Activated naive CD4-positive, alpha-beta T cell treated with anti-CD3 and anti-CD28 coated beads for 36 hours (primary cell): ENCODE data around the gene POLE. TPM values are rescaled to one million over a fixed set of nuclear protein-coding genes. Genes with fewer than 3 reads are reported as not detected.

Experiments used
- CTCF ChIA-PET: fragments of 350-600 bp; sonication (Branson Sonifier 250); formaldehyde crosslinking; loops from one replicate; lab custom pipeline; 2021; ENCODE audit warnings: antibody characterized with exemption; lab: Charles Lee
- DNase-seq: peaks from one replicate; pipeline ENCODE4 v3.0.0-alpha.2; 2020
- H3K27ac Mint-ChIP-seq: one replicate; pipeline ENCODE4 v1.8.0; 2021; ENCODE audit warnings: mild to moderate bottlenecking, mixed read lengths
- H3K27me3 Mint-ChIP-seq: one replicate; pipeline ENCODE4 v1.8.0; 2021; ENCODE audit warnings: low read depth, mixed read lengths
- H3K36me3 Mint-ChIP-seq: one replicate; pipeline ENCODE4 v1.8.0; 2021; ENCODE audit warnings: low read depth, mixed read lengths
- H3K4me1 Mint-ChIP-seq: one replicate; pipeline ENCODE4 v1.8.0; 2021; ENCODE audit warnings: low read depth, mixed read lengths
- H3K4me3 Mint-ChIP-seq: one replicate; pipeline ENCODE4 v1.8.0; 2021; ENCODE audit warnings: mild to moderate bottlenecking, moderate library complexity, mixed read lengths
- H3K9me3 Mint-ChIP-seq: one replicate; pipeline ENCODE4 v1.8.0; 2021; ENCODE audit warnings: mixed read lengths
- intact Hi-C: fragments of 100-400 bp; cut with micrococcal nuclease; formaldehyde crosslinking; loops from one replicate; pipeline ENCODE4 v1.15.1; 2023
- total RNA-seq, 2 experiments: library from RNA; stranded (reverse); gene quantifications; one replicate each; pipeline ENCODE4 v1.2.3, GENCODE V29; 2021

The POLE gene
- total RNA-seq, 2 experiments from 2014 or later, result 118 to 121 TPM

DNA sequence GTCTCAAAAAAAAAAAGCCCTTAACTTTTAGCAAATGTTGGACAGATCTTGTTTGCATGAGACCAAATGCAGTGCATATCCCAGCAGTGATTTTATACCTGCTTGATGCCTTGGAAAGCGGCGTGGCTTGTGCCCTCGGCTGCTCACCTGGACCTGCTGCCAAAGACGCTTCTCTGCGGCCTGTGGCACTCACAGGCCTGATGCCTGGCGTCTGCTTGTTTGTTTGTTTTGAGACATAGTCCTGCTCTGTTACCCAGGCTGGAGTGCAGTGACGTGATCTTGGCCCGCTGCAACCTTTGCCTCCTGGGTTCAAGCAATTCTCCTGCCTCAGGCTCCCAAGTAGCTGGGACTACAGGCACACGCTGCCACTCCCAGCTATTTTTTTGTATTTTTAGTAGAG, 28.7 kb upstream of the POLE start:
- no peak for DNase-seq
- H3K27ac Mint-ChIP-seq, result no peak overlapping the region
- CTCF ChIA-PET, result no interaction called here
- intact Hi-C loops, result no loop called here
- peaks cover 21% of the 10 kb centered on the region for H3K4me1 Mint-ChIP-seq
- no peaks in the 10 kb centered on the region for H3K9me3 Mint-ChIP-seq
- H3K36me3 Mint-ChIP-seq, result peaks cover 35% of the 10 kb centered on the region
- H3K4me3 Mint-ChIP-seq, result no peak overlapping the region
- no peaks in the 10 kb centered on the region for H3K27me3 Mint-ChIP-seq

DNA sequence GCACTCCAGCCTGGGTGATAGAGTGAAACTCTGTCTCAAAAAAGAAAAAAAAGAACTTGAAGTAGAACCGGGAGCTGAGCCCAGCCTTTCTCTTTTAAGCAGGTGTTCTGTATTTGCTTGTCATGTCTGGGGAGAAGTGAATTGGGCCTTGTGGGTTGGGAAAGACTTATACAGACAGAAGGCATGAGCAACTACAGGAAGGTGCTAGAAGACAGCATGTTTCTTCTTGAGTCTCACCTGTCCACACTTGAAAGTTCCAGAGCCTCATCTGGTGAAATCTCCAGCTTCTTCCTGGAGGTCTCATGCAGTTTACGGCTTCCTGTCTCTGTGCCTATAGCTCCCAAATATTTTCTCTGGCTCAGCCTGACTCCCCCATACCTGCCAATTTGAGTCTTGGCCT, 26.0 kb upstream of the POLE start:
- Mint-ChIP-seq H3K36me3 (peaks cover 25% of the 10 kb centered on the region), H3K4me3 (no peak overlapping the region), H3K9me3 (peaks cover 4% of the 10 kb centered on the region), H3K27ac (no peak overlapping the region), H3K27me3 (no peaks in the 10 kb centered on the region), H3K4me1 (peaks cover 27% of the 10 kb centered on the region)
- no peak for DNase-seq
- CTCF ChIA-PET, result interaction anchor here (1.5 kb wide), 1 partner anchor 87 kb away, joined by 3 read pairs; no protein-coding TSS in a partner anchor
- intact Hi-C loops, result loop anchor here (5.0 kb wide), 1 partner anchor 114 kb away; the partner anchor contains the start of gene GOLGA3

DNA sequence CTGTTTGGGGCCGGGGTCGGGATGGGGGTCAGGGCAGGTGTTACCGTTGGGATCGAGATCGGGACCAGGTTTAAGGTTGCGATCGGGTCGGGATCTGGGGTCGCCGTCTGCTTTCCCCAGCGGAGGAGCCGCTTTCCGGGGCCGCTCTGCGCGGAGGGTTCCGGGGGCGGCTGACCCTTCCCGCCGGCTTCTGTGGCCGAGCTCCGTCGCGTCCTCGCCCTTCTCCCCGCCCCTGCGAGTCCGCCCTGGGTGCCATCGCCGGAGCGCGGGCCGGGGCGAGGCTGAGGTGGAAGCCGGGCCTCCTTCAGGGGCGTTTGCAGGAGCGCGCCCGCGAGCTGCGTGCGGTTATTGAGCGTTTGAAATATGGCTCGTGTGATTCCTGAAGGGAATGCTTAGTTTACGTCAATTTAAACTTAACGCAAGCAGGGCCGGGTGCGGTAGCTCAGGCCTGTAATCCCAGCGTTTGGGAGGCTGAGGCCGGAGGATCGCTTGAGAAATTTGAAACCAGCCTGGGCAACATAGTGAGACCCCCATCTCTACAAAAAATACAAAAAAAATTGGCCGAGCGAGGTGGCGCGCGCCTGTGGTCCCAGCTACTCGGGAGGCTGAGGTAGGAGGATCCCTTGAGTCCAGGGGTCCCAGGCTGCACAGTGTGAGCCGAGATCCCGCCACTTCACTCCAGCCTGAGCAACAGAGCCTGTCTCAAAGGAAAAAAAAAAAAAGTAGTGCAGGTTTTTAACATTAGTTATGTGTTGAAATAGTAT, 24.1 kb upstream of the POLE start:
- H3K27me3 Mint-ChIP-seq, result no peaks in the 10 kb centered on the region
- peaks cover 23% of the 10 kb centered on the region for H3K36me3 Mint-ChIP-seq
- no peak overlapping the region for H3K27ac Mint-ChIP-seq
- intact Hi-C loops, result loop anchor here (2.0 to 5.0 kb wide), 3 partner anchors 116 to 522 kb away; partner anchors contain the start of genes CHFR and GOLGA3
- CTCF ChIA-PET, result interaction anchor here (0.6 kb wide), 1 partner anchor 12 kb away, joined by 3 read pairs; no protein-coding TSS in a partner anchor
- H3K4me1 Mint-ChIP-seq, result peaks cover 27% of the 10 kb centered on the region
- peaks cover 14% of the 10 kb centered on the region for H3K9me3 Mint-ChIP-seq
- H3K4me3 Mint-ChIP-seq, result peak overlapping the region; percentile 79
- DNase-seq, result peak; percentile 17

DNA sequence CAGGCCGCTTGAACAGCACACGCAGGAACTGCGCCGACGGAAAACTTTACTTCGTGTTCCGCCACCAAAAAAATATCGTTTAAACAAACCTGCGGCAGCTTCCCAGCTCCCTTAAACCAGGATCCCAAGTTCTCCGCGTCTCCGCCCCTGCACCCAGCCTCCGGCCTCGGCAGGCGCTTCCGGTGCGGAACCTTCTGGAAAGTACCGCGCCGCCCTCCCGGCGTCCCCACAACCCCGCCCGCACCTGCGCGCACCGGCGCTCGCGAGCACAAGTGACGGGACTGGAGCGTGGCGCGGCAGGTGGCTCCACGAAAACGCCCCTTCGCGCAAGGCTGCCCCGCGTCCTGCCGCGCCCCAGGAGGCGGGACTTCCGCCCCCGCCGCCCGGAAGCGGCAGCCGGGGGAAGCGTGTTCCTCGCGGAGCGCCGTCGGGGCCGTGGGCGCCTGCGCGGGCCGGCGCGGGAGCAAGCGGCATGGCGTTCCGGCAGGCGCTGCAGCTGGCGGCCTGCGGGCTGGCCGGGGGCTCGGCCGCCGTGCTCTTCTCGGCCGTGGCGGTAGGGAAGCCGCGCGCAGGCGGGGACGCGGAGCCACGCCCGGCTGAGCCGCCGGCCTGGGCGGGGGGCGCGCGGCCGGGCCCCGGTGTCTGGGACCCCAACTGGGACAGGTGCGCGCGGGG, 23.4 kb upstream of the POLE start, which contains the start of gene PGAM5:
PGAM5 (plus strand) TSS at position 438 of the 675 bp plus-strand sequence; CDS start at position 473, 35 bp downstream.
- peaks cover 23% of the 10 kb centered on the region for H3K36me3 Mint-ChIP-seq
- H3K27me3 Mint-ChIP-seq, result no peaks in the 10 kb centered on the region
- H3K4me1 Mint-ChIP-seq, result peaks cover 27% of the 10 kb centered on the region
- intact Hi-C loops, result loop anchor here (1.0 to 5.0 kb wide), 7 partner anchors 23 to 522 kb away; partner anchors contain the start of genes CHFR, GOLGA3, POLE and PXMP2
- peak; percentile 86 for DNase-seq
- H3K4me3 Mint-ChIP-seq, result peak within 1 kb of the TSS; percentile 85
- peaks cover 14% of the 10 kb centered on the region for H3K9me3 Mint-ChIP-seq
- H3K27ac Mint-ChIP-seq, result peak within 1 kb of the TSS; percentile 66
- CTCF ChIA-PET, result no interaction called here

DNA sequence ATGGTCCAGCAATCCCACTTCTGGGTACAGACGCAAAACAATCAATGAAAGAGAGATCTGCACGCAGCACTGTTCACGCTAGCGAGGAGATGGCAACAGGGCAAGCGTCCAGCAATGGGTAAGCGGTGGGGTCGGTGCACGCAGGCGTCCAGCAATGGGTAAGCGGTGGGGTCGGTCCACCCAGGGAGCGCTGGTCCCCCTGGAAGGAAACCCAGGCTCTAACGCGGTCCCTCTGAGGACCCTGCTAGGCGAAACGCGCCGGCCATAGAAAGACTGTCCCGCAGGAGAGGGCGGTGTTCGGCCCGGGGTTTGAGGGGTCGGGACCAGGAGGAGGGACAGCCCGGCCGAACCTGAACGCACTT, 22.9 kb upstream of the POLE start:
- DNase-seq, result no peak
- Mint-ChIP-seq H3K27ac (peak overlapping the region; percentile 66), H3K27me3 (no peaks in the 10 kb centered on the region), H3K36me3 (peaks cover 23% of the 10 kb centered on the region), H3K4me3 (peak overlapping the region; percentile 85), H3K4me1 (peaks cover 27% of the 10 kb centered on the region), H3K9me3 (peaks cover 14% of the 10 kb centered on the region)
- CTCF ChIA-PET, result no interaction called here
- intact Hi-C loops, result loop anchor here (1.0 to 5.0 kb wide), 7 partner anchors 23 to 521 kb away; partner anchors contain the start of genes CHFR, GOLGA3, POLE and PXMP2

DNA sequence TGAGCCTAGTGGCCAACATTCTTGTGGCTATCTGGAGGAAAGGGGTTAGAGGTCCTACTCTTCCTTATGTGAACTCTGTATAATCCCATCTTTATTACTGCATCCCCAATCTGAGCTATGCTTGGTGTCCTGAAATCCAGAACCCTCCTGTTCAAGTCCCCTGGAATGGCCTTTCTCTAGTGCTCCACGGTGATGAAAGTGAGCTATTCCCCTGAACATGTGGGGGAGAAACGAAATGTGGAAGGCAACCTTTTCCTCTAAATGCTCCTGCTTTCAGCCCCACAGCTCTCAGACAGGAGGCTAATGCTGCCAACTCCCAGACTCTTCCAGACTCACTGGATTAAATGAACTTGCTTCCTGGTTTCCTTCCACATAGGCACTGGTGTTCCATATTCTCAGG, 21.0 kb upstream of the POLE start:
- peaks cover 14% of the 10 kb centered on the region for H3K9me3 Mint-ChIP-seq
- H3K4me3 Mint-ChIP-seq, result no peak overlapping the region
- H3K27ac Mint-ChIP-seq, result no peak overlapping the region
- H3K36me3 Mint-ChIP-seq, result peaks cover 32% of the 10 kb centered on the region
- H3K27me3 Mint-ChIP-seq, result no peaks in the 10 kb centered on the region
- no peak for DNase-seq
- intact Hi-C loops, result no loop called here
- H3K4me1 Mint-ChIP-seq, result peaks cover 18% of the 10 kb centered on the region
- CTCF ChIA-PET, result interaction anchor here (0.6 kb wide), 1 partner anchor 56 kb away, joined by 4 read pairs; no protein-coding TSS in a partner anchor

DNA sequence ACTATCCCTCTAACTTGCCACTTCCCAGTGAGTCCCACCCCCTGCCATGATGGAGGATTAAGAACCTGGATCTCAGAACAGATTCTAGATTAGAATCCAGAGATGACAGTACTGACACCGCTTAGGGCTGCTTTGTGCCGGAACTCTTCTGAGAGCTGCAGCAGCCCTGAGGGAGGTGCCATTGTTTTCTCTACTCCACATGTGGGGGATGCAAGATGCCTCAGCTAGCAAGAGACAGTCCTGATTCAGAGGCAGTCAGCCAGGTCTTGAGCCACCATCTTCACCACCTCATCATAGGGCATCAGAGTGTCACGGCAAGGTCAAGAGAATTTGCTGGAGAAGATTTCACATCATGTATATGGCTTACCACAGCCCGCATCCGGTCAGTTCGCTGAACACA, 20.1 kb upstream of the POLE start:
- H3K36me3 Mint-ChIP-seq, result peaks cover 31% of the 10 kb centered on the region
- CTCF ChIA-PET, result no interaction called here
- peaks cover 14% of the 10 kb centered on the region for H3K9me3 Mint-ChIP-seq
- H3K4me3 Mint-ChIP-seq, result no peak overlapping the region
- peaks cover 10% of the 10 kb centered on the region for H3K4me1 Mint-ChIP-seq
- DNase-seq, result no peak
- intact Hi-C loops, result no loop called here
- H3K27me3 Mint-ChIP-seq, result no peaks in the 10 kb centered on the region
- no peak overlapping the region for H3K27ac Mint-ChIP-seq

DNA sequence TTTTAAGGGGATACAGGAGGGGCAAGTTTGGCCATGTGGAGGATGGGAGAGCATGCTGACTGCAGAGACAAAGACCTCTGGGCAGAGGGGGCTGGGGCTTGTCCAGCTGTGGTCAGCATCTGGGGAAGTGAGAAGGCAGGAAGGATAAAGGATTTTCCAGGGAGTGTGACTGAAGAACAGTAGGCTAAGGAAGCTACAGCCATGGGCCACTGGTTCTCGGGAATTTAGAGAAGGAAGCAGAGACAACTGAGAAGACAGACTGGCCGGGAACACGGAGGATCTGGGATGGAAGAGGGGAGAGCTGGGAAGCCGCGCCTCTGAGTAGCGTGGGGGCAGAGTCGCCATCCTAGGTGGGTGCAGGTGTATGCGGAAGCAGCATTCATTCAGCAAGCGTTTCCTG, 16.5 kb upstream of the POLE start:
- no peak overlapping the region for H3K27ac Mint-ChIP-seq
- peaks cover 37% of the 10 kb centered on the region for H3K36me3 Mint-ChIP-seq
- H3K9me3 Mint-ChIP-seq, result peaks cover 14% of the 10 kb centered on the region
- intact Hi-C loops, result no loop called here
- no peaks in the 10 kb centered on the region for H3K27me3 Mint-ChIP-seq
- H3K4me3 Mint-ChIP-seq, result no peak overlapping the region
- CTCF ChIA-PET, result no interaction called here
- H3K4me1 Mint-ChIP-seq, result no peaks in the 10 kb centered on the region
- no peak for DNase-seq

DNA sequence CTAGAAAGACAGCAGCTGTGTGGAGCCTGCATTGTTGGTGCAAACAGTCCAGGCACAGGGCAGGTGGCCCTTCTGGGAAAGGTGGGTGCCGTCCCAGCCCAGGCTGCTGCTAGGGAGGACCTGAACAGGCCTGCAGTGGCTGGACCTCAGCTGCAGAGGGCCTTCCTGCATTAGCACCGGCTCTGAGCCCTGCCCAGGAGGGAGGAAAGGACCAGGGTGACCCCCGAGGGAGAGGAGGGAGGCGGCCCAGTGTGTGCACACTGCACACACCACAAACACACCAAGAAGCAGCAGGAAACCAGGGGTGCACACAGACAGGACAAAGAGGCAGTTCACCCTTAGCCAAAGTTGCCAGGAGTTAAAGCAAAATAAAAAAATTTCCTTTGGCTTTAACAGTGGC, 15.5 kb upstream of the POLE start:
- H3K27ac Mint-ChIP-seq, result no peak overlapping the region
- H3K4me1 Mint-ChIP-seq, result no peaks in the 10 kb centered on the region
- peaks cover 7% of the 10 kb centered on the region for H3K9me3 Mint-ChIP-seq

DNA sequence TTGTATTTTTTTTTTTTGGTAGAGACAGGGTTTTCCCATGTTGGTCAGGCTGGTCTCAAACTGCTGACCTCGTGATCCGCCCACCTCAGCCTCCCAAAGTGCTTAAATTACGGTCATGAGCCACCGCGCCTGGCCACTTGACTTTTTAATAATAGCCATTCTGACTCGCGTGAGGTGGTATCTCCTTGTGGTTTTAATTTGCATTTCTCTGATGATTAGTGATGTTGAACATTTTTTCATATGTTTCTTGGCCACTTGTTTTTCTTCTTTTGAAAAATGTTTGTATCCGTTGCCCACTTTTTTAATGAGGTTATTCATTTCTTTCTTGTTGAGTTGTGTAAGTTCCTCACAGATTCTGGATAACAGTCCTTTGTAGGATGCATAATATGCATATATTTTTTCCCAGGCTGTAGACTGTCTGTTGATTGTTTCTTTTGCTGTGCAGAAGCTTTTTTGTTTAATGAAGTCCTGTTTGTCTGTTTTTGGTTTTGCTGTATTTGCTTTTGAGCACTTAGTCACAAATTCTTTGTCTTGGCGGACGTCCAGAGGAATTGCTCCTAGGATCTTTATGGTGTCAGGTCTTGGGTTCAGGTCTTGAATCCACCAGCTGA, 13.2 kb upstream of the POLE start:
- CTCF ChIA-PET, result no interaction called here

More for the DNA sequence above, 15.5 kb upstream of the POLE start:
- Mint-ChIP-seq H3K27me3 (no peaks in the 10 kb centered on the region), H3K36me3 (peaks cover 41% of the 10 kb centered on the region), H3K4me3 (no peak overlapping the region)
- intact Hi-C loops, result no loop called here
- no peak for DNase-seq
- CTCF ChIA-PET, result no interaction called here

DNA sequence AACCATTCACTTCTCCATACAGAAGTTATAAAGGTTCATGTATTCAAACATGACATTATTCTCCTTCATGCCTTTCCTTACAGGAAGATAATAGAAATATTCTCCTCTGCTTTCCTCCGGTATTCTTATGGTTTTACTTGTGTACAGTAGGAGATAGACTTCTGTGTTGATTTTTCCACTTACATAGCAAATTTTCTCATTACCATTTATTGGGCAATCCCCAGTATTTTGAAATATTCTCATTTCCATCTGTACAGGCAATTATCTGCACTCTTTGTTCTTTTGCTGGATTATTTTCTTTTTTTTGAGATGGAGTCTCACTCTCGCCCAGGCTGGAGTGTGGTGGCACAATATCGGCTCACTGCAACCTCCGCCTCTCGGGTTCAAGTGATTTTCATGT, 11.2 kb upstream of the POLE start:
- intact Hi-C loops, result no loop called here
- Mint-ChIP-seq H3K9me3 (no peaks in the 10 kb centered on the region), H3K36me3 (peaks cover 29% of the 10 kb centered on the region), H3K27me3 (no peaks in the 10 kb centered on the region), H3K27ac (no peak overlapping the region), H3K4me3 (no peak overlapping the region), H3K4me1 (no peaks in the 10 kb centered on the region)
- CTCF ChIA-PET, result no interaction called here
- DNase-seq, result no peak

More for the DNA sequence above, 13.2 kb upstream of the POLE start:
- Mint-ChIP-seq H3K4me1 (no peaks in the 10 kb centered on the region), H3K36me3 (peaks cover 42% of the 10 kb centered on the region), H3K9me3 (no peaks in the 10 kb centered on the region), H3K27me3 (no peaks in the 10 kb centered on the region), H3K4me3 (no peak overlapping the region), H3K27ac (no peak overlapping the region)
- intact Hi-C loops, result no loop called here
- no peak for DNase-seq

DNA sequence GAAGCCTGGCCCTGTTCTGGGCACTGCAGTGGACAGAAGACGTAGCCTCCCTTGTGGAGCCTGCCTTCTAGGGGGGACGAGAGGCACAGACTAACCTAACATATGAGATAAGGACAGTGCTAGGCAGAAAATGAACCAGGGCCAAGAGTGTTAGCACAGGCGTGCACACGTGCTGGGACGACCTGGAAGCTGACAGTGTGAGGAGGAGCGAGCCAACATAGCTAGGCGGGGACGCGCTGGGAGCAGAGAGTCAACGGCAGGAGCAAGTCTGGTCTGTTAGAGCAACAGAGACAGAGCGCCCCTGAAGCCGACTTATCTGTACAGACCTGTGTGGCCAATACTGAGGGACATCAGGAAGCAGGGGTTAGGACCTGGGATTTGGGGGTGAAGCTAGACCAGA, 8.3 kb upstream of the POLE start:
- CTCF ChIA-PET, result interaction anchor here (0.6 kb wide), 1 partner anchor 275 kb away, joined by 4 read pairs; no protein-coding TSS in a partner anchor

More for the DNA sequence above, 8.3 kb upstream of the POLE start:
- H3K4me1 Mint-ChIP-seq, result no peaks in the 10 kb centered on the region
- intact Hi-C loops, result no loop called here
- peaks cover 26% of the 10 kb centered on the region for H3K36me3 Mint-ChIP-seq
- H3K4me3 Mint-ChIP-seq, result no peak overlapping the region
- H3K9me3 Mint-ChIP-seq, result no peaks in the 10 kb centered on the region
- no peak for DNase-seq
- no peak overlapping the region for H3K27ac Mint-ChIP-seq
- no peaks in the 10 kb centered on the region for H3K27me3 Mint-ChIP-seq
